HL-60 (cell line): ENCODE measurements around the gene NR2C2AP.

Experiments
- CTCF ChIP-seq: IDR thresholded peaks from one replicate; pipeline ENCODE4 v1.5.1; 2011; ENCODE audit warnings: low read length, control low read depth, inconsistent platforms; ENCODE audit not compliant: insufficient read depth
- POLR2AphosphoS5 ChIP-seq: IDR thresholded peaks from 2 replicates; pipeline ENCODE4 v1.6.1; 2012; ENCODE audit warnings: low read depth
- REST ChIP-seq: IDR thresholded peaks from 2 replicates; pipeline ENCODE4 v1.6.1; 2012; ENCODE audit warnings: low read depth; ENCODE audit not compliant: insufficient replicate concordance

GRCh38 chr19:19154768-19155494 lies 48.3 kb downstream of the NR2C2AP start:
- TF ChIP-seq CTCF: no peak
- TF ChIP-seq POLR2AphosphoS5: no peak
- no peak for TF ChIP-seq REST
